Fibroblast of pulmonary artery (primary cell): Measurements from ENCODE around the gene CCT6A.
"Not testable (repeated sequence)": the region's sequence is repeated elsewhere in the genome, so short reads cannot be mapped to it uniquely, and the experiment has no call there.

Experiments
- DNase-seq: peaks from one replicate; pipeline ENCODE4 v3.0.0-alpha.2; 2010; ENCODE audit warnings: low read depth
- H3K4me3 ChIP-seq: replicated peaks from 2 replicates; pipeline ENCODE4 v1.5.1; 2011; ENCODE audit warnings: low read depth, mild to moderate bottlenecking, control low read depth, low read length, moderate library complexity
- CTCF ChIP-seq: IDR thresholded peaks from 2 replicates; pipeline ENCODE4 v1.5.1; 2011; ENCODE audit warnings: mild to moderate bottlenecking, control low read depth, low read length, inconsistent platforms; ENCODE audit errors: missing control alignments

The CCT6A gene

GRCh38 chr7:56110611-56111010 lies 59.0 kb downstream of the CCT6A start:
- no peak for TF ChIP-seq CTCF
- DNase-seq = no peak
- H3K4me3 ChIP-seq = no peak overlapping the region

GRCh38 chr7:56112244-56112643 lies 60.7 kb downstream of the CCT6A start:
- not testable (repeated sequence) for H3K4me3 ChIP-seq, DNase-seq
